ENCODE results near the gene TIMM21. TPM values are rescaled to one million over a fixed set of nuclear protein-coding genes. Genes with fewer than 3 reads are reported as not detected.

The TIMM21 gene
- total and polyA plus RNA-seq, 2 of the 13 experiments (the other 11 are each of a cell fraction or from before 2014, with no cell fraction given): 29.6 to 62.3 TPM

- CTCF ChIA-PET (ENCODE audit: low intra/inter-chr PET ratio, low total read pairs): no interaction called here
- H3K36me3 ChIP-seq (replicated peaks in 1 of 2; ENCODE audit: control insufficient read depth in 1 of 2, insufficient read depth in 2 of 2, low read length in 2 of 2): no peaks in the 10 kb centered on the region
- no peaks in the 10 kb centered on the region for H3K79me2 ChIP-seq (ENCODE audit: insufficient read depth, low read length)
- H4K20me1 ChIP-seq (ENCODE audit: insufficient read depth, low read length): no peaks in the 10 kb centered on the region
- no peak overlapping the region for H3K27ac ChIP-seq (ENCODE audit: extremely low read length, insufficient read depth, low read length)
- no peak overlapping the region for H3K9ac ChIP-seq (ENCODE audit: insufficient read depth, low read depth, low read length)
- H2AFZ ChIP-seq (ENCODE audit: low read length): no peak overlapping the region
- DNase-seq (ENCODE audit: low spot score) (no peak), ATAC-seq (no peak), FAIRE-seq (no peak)
- POLR2A ChIA-PET: no interaction called here
- H3K4me1 ChIP-seq (ENCODE audit: insufficient read depth, low read length): no peaks in the 10 kb centered on the region
- peaks cover 0 to 53% of the 10 kb centered on the region in 2 experiments; a peak in 3 of 5 replicates for H3K27me3 ChIP-seq (ENCODE audit: control insufficient read depth in 1 of 2, insufficient read depth in 2 of 2, low read length in 2 of 2)
- WGBS (ENCODE audit: low lambda C conversion rate): 17% methylated on average over 6 of the region's 6 CpGs
- H3K4me2 ChIP-seq (ENCODE audit: low read depth, low read length): no peak overlapping the region
- BruUV-seq (replicated peaks): no TSS peak
- intact Hi-C loops (cut with micrococcal nuclease; ENCODE audit: unreplicated experiment) (no loop called here), in situ Hi-C loops (cut with HindIII; ENCODE audit: extremely low pct_ligation_motif_present, low pct_unique_long_range_greater_than_20kb) (no loop called here)
- H3K9me3 ChIP-seq (ENCODE audit: low read length): no peaks in the 10 kb centered on the region
- H3K4me3 ChIP-seq (replicated peaks in 1 of 3; ENCODE audit: insufficient read depth in 1 of 3, low read depth in 2 of 3, low read length in 3 of 3): no peak overlapping the region
- TF ChIP-seq NKX3-1 (CRISPR knock-in tag; IDR thresholded peaks at IDR 0.05) (no peak), MEF2D (CRISPR knock-in tag; IDR thresholded peaks at IDR 0.05) (no peak), CREB1 (IDR thresholded peaks at IDR 0.05) (no peak), CREB1 (CRISPR knock-in tag; IDR thresholded peaks at IDR 0.05) (no peak), ERF (CRISPR knock-in tag; IDR thresholded peaks at IDR 0.05) (no peak), ZFP1 (CRISPR knock-in tag; IDR thresholded peaks at IDR 0.05) (no peak), POLR2AphosphoS2 (IDR thresholded peaks at IDR 0.05; ENCODE audit: low read depth, low read length) (no peak), SRSF4 (IDR thresholded peaks at IDR 0.05; ENCODE audit: low read depth, low read length, poor library complexity, severe bottlenecking) (no peak), CEBPB (IDR thresholded peaks at IDR 0.05; ENCODE audit: borderline replicate concordance, low read depth, low read length) (peak; percentile 70), SMAD3 (CRISPR knock-in tag; IDR thresholded peaks at IDR 0.05) (no peak)
Observed at GRCh38 chr18:74123200-74123599, 25.1 kb upstream of the TIMM21 start.

DNA sequence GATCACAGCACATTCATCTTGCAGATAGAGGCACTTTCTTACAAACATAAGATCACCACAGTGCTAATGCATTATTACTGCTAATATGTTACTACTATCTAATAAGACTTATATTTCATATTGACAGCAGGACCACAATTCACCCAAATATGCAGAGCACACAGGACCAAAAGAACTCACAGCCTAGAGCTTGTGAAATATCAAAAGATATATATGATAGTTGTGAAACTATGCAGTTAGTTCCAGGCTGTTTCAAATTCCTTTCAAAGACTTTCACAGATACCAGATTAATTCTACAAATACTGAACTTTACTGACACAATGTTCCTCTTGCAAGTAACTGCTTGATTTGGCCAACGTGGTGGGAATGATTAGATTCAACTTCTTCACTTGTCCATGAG is 23.7 kb upstream of the TIMM21 start:
- Histone ChIP-seq H3K27me3 (ENCODE audit: control insufficient read depth in 1 of 2, insufficient read depth in 2 of 2, low read length in 2 of 2) (peaks cover 0 to 50% of the 10 kb centered on the region in 2 experiments; a peak in 3 of 5 replicates), H3K27ac (ENCODE audit: extremely low read length, insufficient read depth, low read length) (no peak overlapping the region), H3K9ac (ENCODE audit: insufficient read depth, low read depth, low read length) (no peak overlapping the region), H3K4me2 (ENCODE audit: low read depth, low read length) (no peak overlapping the region), H3K4me1 (ENCODE audit: insufficient read depth, low read length) (no peaks in the 10 kb centered on the region), H3K36me3 (replicated peaks in 1 of 2; ENCODE audit: control insufficient read depth in 1 of 2, insufficient read depth in 2 of 2, low read length in 2 of 2) (no peaks in the 10 kb centered on the region), H3K4me3 (replicated peaks in 1 of 3; ENCODE audit: insufficient read depth in 1 of 3, low read depth in 2 of 3, low read length in 3 of 3) (no peak overlapping the region), H4K20me1 (ENCODE audit: insufficient read depth, low read length) (no peaks in the 10 kb centered on the region), H3K9me3 (ENCODE audit: low read length) (no peaks in the 10 kb centered on the region), H2AFZ (ENCODE audit: low read length) (no peak overlapping the region), H3K79me2 (ENCODE audit: insufficient read depth, low read length) (no peaks in the 10 kb centered on the region)
- FAIRE-seq (no peak), DNase-seq (ENCODE audit: low spot score) (no peak), ATAC-seq (no peak)
- TF ChIP-seq KAT2B (IDR thresholded peaks at IDR 0.05; ENCODE audit: borderline replicate concordance, low read depth, low read length) (no peak), NCOR1 (IDR thresholded peaks at IDR 0.05; ENCODE audit: borderline replicate concordance, low read length) (no peak), PAF1 (CRISPR knock-in tag; IDR thresholded peaks at IDR 0.05) (no peak), JARID2 (CRISPR knock-in tag; IDR thresholded peaks at IDR 0.05; ENCODE audit: insufficient replicate concordance) (no peak), ZNF263 (CRISPR knock-in tag; IDR thresholded peaks at IDR 0.05) (no peak), KLF12 (CRISPR knock-in tag; IDR thresholded peaks at IDR 0.05; ENCODE audit: borderline replicate concordance) (no peak)
- TF ChIP-seq, protein P1, sequence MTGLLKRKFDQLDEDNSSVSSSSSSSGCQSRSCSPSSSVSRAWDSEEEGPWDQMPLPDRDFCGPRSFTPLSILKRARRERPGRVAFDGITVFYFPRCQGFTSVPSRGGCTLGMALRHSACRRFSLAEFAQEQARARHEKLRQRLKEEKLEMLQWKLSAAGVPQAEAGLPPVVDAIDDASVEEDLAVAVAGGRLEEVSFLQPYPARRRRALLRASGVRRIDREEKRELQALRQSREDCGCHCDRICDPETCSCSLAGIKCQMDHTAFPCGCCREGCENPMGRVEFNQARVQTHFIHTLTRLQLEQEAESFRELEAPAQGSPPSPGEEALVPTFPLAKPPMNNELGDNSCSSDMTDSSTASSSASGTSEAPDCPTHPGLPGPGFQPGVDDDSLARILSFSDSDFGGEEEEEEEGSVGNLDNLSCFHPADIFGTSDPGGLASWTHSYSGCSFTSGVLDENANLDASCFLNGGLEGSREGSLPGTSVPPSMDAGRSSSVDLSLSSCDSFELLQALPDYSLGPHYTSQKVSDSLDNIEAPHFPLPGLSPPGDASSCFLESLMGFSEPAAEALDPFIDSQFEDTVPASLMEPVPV (CRISPR knock-in tag; IDR thresholded peaks at IDR 0.05): no peak
- WGBS (ENCODE audit: low lambda C conversion rate): 18% methylated on average over 1 of the region's 1 CpG
- BruUV-seq (replicated peaks): no TSS peak
- in situ Hi-C loops (cut with HindIII; ENCODE audit: extremely low pct_ligation_motif_present, low pct_unique_long_range_greater_than_20kb) (no loop called here), intact Hi-C loops (cut with micrococcal nuclease; ENCODE audit: unreplicated experiment) (no loop called here)
- ChIA-PET CTCF (ENCODE audit: low intra/inter-chr PET ratio, low total read pairs) (no interaction called here), POLR2A (no interaction called here)

Measured in HepG2 (cell line).